Measurements from ENCODE around the gene IQCE. TPM values are rescaled to one million over a fixed set of nuclear protein-coding genes. Genes with fewer than 3 reads are reported as not detected.

IQCE gene
- total RNA-seq, 6 experiments from 2014 or later, result 3.7 to 7.0 (median 4.0) TPM

DNA sequence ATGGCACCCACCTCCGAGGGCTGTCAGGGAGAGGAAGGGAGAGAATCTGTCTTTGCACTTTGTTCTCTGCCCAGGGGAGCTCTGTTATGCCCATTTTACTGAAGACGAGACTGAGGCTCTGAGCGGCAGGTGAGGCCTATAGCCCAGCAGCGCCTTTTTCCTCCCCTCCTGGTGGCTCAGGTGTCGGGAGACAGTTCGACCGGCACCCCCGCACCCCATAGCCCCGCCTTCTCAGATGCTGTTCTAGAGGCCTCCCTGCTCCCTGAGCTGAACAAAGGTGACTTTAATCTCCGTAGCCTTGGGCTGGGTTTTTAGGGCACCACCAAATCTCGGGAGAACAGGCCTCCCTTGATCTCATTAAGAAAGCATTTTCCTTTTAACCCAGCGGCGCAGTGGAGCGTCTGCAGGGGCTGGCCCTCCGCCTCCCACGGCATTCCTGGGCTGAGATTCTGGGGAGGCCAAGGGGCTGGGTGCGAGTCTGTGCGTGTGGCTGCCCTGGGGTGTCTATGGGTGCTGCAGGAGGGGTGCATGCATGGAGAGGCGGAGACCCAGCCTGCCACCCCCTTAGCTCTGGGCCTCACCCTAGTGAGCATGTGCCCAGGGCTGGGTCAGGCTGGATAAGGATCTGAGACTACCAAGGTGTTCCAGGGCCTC, 35.9 kb upstream of the IQCE start:
- no peak for DNase-seq
- 38% methylated on average over 12 of the region's 19 CpGs for WGBS (ENCODE audit: insufficient coverage, low coverage, low lambda C conversion rate, missing lambda C conversion rate)
- peaks cover 0 to 6% (median 0%) of the 10 kb centered on the region in 4 donors for H3K4me1 ChIP-seq
- intact Hi-C loops (cut with DNase I), result no loop called here
- H3K9me3 ChIP-seq, result no peaks in the 10 kb centered on the region
- H3K27ac ChIP-seq, result peak overlapping the region in 1 of 3 donors; percentile 38
- TF ChIP-seq POLR2A (IDR thresholded peaks at IDR 0.05), result no peak
- TF ChIP-seq, protein P1, sequence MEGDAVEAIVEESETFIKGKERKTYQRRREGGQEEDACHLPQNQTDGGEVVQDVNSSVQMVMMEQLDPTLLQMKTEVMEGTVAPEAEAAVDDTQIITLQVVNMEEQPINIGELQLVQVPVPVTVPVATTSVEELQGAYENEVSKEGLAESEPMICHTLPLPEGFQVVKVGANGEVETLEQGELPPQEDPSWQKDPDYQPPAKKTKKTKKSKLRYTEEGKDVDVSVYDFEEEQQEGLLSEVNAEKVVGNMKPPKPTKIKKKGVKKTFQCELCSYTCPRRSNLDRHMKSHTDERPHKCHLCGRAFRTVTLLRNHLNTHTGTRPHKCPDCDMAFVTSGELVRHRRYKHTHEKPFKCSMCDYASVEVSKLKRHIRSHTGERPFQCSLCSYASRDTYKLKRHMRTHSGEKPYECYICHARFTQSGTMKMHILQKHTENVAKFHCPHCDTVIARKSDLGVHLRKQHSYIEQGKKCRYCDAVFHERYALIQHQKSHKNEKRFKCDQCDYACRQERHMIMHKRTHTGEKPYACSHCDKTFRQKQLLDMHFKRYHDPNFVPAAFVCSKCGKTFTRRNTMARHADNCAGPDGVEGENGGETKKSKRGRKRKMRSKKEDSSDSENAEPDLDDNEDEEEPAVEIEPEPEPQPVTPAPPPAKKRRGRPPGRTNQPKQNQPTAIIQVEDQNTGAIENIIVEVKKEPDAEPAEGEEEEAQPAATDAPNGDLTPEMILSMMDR (IDR thresholded peaks at IDR 0.05), result no peak
- ATAC-seq, result no peak
- peaks cover 0 to 5% of the 10 kb centered on the region in 2 donors for H3K27me3 ChIP-seq
- peak overlapping the region in 2 of 3 donors; percentile 13 to 23 for H3K4me3 ChIP-seq
- H3K36me3 ChIP-seq, result no peaks in the 10 kb centered on the region

- peak overlapping the region in 1 of 3 donors; percentile 32 for H3K27ac ChIP-seq
- WGBS (ENCODE audit: insufficient coverage, low coverage, low lambda C conversion rate, missing lambda C conversion rate), result 42% methylated on average over 6 of the region's 22 CpGs
- TF ChIP-seq POLR2A (IDR thresholded peaks at IDR 0.05), result no peak
- TF ChIP-seq, protein P1 (IDR thresholded peaks at IDR 0.05), result no peak
- peaks cover 0 to 5% of the 10 kb centered on the region in 2 donors for H3K27me3 ChIP-seq
- DNase-seq, result no peak
- ATAC-seq, result no peak
- H3K9me3 ChIP-seq, result no peaks in the 10 kb centered on the region
- intact Hi-C loops (cut with DNase I), result no loop called here
- no peak overlapping the region for H3K4me3 ChIP-seq
- peaks cover 0 to 6% (median 0%) of the 10 kb centered on the region in 4 donors for H3K4me1 ChIP-seq
- no peaks in the 10 kb centered on the region for H3K36me3 ChIP-seq
Measured at GRCh38 chr7:2523461-2523936, 35.3 kb upstream of the IQCE start.

- H3K27me3 ChIP-seq, result peaks cover 0 to 5% of the 10 kb centered on the region in 2 donors
- H3K4me1 ChIP-seq, result peaks cover 0 to under 1% (median 0%) of the 10 kb centered on the region in 4 donors
- no peak for TF ChIP-seq POLR2A (IDR thresholded peaks at IDR 0.05)
- TF ChIP-seq, protein P1 (IDR thresholded peaks at IDR 0.05), result no peak
- no peaks in the 10 kb centered on the region for H3K9me3 ChIP-seq
- no peak overlapping the region for H3K4me3 ChIP-seq
- peak overlapping the region in 1 of 3 donors; percentile 32 for H3K27ac ChIP-seq
- peak; percentile 75 to 84 (median 76) for DNase-seq
- 33% methylated on average over 7 of the region's 51 CpGs for WGBS (ENCODE audit: insufficient coverage, low coverage, low lambda C conversion rate, missing lambda C conversion rate)
- no peaks in the 10 kb centered on the region for H3K36me3 ChIP-seq
- ATAC-seq, result peak; percentile 9 to 40 (median 32)
- intact Hi-C loops (cut with DNase I), result no loop called here
Measured at GRCh38 chr7:2523941-2524807, 34.6 kb upstream of the IQCE start.

GRCh38 chr7:2524808-2525657, 33.7 kb upstream of the IQCE start:
- no peak for TF ChIP-seq POLR2A (IDR thresholded peaks at IDR 0.05)
- TF ChIP-seq, protein P1 (IDR thresholded peaks at IDR 0.05), result no peak
- peaks cover 0 to 5% of the 10 kb centered on the region in 2 donors for H3K27me3 ChIP-seq
- H3K4me1 ChIP-seq, result no peaks in the 10 kb centered on the region
- H3K36me3 ChIP-seq, result no peaks in the 10 kb centered on the region
- no peak for DNase-seq
- H3K9me3 ChIP-seq, result no peaks in the 10 kb centered on the region
- no peak for ATAC-seq
- no CpG with 5 or more reads among the region's 53 CpGs for WGBS (ENCODE audit: insufficient coverage, low coverage, low lambda C conversion rate, missing lambda C conversion rate)
- no peak overlapping the region for H3K27ac ChIP-seq
- intact Hi-C loops (cut with DNase I), result no loop called here
- no peak overlapping the region for H3K4me3 ChIP-seq
